Neuronal stem cell (in vitro differentiated cells): ENCODE measurements around the gene GIGYF1.
A peak's percentile ranks its signal among the peaks of the same experiment; 100 is the strongest.

Experiments used
- DNase-seq: peaks from one replicate; pipeline ENCODE4 v3.0.0-alpha.2; 2013; ENCODE audit warnings: low spot score
- H2AFZ ChIP-seq: one replicate; pipeline ENCODE4 v1.6.1; 2013; ENCODE audit warnings: mild to moderate bottlenecking, low read length, inconsistent platforms
- H2AK5ac ChIP-seq: 2 replicates; pipeline ENCODE4 v1.6.1; 2013; ENCODE audit warnings: low read depth, mild to moderate bottlenecking, inconsistent platforms, low read length, moderate library complexity, mixed read lengths
- H2BK120ac ChIP-seq: 2 replicates; pipeline ENCODE4 v1.6.1; 2013; ENCODE audit warnings: low read depth, mild to moderate bottlenecking, inconsistent platforms, low read length, moderate library complexity, mixed read lengths
- H2BK12ac ChIP-seq: one replicate; pipeline ENCODE4 v1.6.1; 2013; ENCODE audit warnings: low read length, inconsistent platforms
- H2BK15ac ChIP-seq: 2 replicates; pipeline ENCODE4 v1.6.1; 2013; ENCODE audit warnings: mild to moderate bottlenecking, low read length, inconsistent platforms, mixed read lengths
- H2BK5ac ChIP-seq: one replicate; pipeline ENCODE4 v1.6.1; 2013; ENCODE audit warnings: inconsistent platforms, mild to moderate bottlenecking, low read length, moderate library complexity
- H3K14ac ChIP-seq: one replicate; pipeline ENCODE4 v1.6.1; 2013; ENCODE audit warnings: low read length, inconsistent platforms
- H3K18ac ChIP-seq: 2 replicates; pipeline ENCODE4 v1.6.1; 2013; ENCODE audit warnings: low read length, inconsistent platforms
- H3K23ac ChIP-seq: 2 replicates; pipeline ENCODE4 v1.6.1; 2013; ENCODE audit warnings: low read depth, mild to moderate bottlenecking, mixed read lengths, low read length, inconsistent platforms; ENCODE audit not compliant: poor library complexity
- H3K27ac ChIP-seq: replicated peaks from 3 replicates; pipeline ENCODE4 v1.5.1; 2013; ENCODE audit warnings: low read length, inconsistent platforms
- H3K27me3 ChIP-seq, 3 experiments: 2 replicates each; pipeline ENCODE4 v1.6.1; 2013; ENCODE audit warnings: low read length in 3 of 3, mild to moderate bottlenecking in 2 of 3, inconsistent platforms in 1 of 3, low read depth in 1 of 3, mixed read lengths in 1 of 3, moderate library complexity in 1 of 3; ENCODE audit not compliant: control insufficient read depth in 3 of 3, insufficient read depth in 3 of 3
- H3K36me3 ChIP-seq, 2 donors: replicated peaks in 1 of 2; 2 replicates each; pipeline ENCODE4 v1.6.1; 2013; ENCODE audit warnings: low read length in 2 of 2; ENCODE audit not compliant: control insufficient read depth in 2 of 2, insufficient read depth in 2 of 2
- H3K4ac ChIP-seq: 2 replicates; pipeline ENCODE4 v1.6.1; 2013; ENCODE audit warnings: inconsistent platforms, mild to moderate bottlenecking, low read length, moderate library complexity
- H3K4me1 ChIP-seq, 2 donors: 1 replicate in 1 of 2; 2 replicates in 1 of 2; pipeline ENCODE4 v1.6.1; 2013; ENCODE audit warnings: low read length in 2 of 2, low read depth in 1 of 2; ENCODE audit not compliant: control insufficient read depth in 2 of 2, insufficient read depth in 1 of 2
- H3K4me2 ChIP-seq: one replicate; pipeline ENCODE4 v1.6.1; 2013; ENCODE audit warnings: mild to moderate bottlenecking, low read length, inconsistent platforms; ENCODE audit not compliant: insufficient read depth, poor library complexity, severe bottlenecking
- H3K4me3 ChIP-seq, 2 donors: 2 replicates each; pipeline ENCODE4 v1.5.1; 2013; ENCODE audit warnings: low read length in 2 of 2, mild to moderate bottlenecking in 2 of 2, inconsistent platforms in 1 of 2, moderate library complexity in 1 of 2
- H3K79me1 ChIP-seq: one replicate; pipeline ENCODE4 v1.6.1; 2013; ENCODE audit warnings: low read depth, mild to moderate bottlenecking, inconsistent platforms, low read length, moderate library complexity
- H3K9ac ChIP-seq: one replicate; pipeline ENCODE4 v1.6.1; 2013; ENCODE audit warnings: mild to moderate bottlenecking, low read depth, low read length, inconsistent platforms; ENCODE audit not compliant: poor library complexity
- H3K9me3 ChIP-seq, 2 donors: replicated peaks in 1 of 2; 2 replicates each; pipeline versions ENCODE3 to v1.6.1; 2013; ENCODE audit warnings: low read length in 2 of 2, mild to moderate bottlenecking in 2 of 2, inconsistent platforms in 1 of 2, low read depth in 1 of 2, mixed read lengths in 1 of 2, moderate library complexity in 1 of 2; ENCODE audit not compliant: control insufficient read depth in 2 of 2, insufficient read depth in 1 of 2
- H4K8ac ChIP-seq: one replicate; pipeline ENCODE4 v1.6.1; 2013; ENCODE audit warnings: low read depth, mild to moderate bottlenecking, inconsistent platforms, low read length, moderate library complexity
- H4K91ac ChIP-seq: one replicate; pipeline ENCODE4 v1.6.1; 2013; ENCODE audit warnings: low read length, low read depth, mild to moderate bottlenecking, inconsistent platforms; ENCODE audit not compliant: poor library complexity
- WGBS, 2 donors: extraction: QIAGEN DNeasy Blood & Tissue Kit; methylation state at CpG; one replicate each; pipeline ENCODE4 v1.1.7; 2013; ENCODE audit warnings: missing lambda C conversion rate in 2 of 2, mixed read lengths in 1 of 2; ENCODE audit not compliant: insufficient read length in 2 of 2, insufficient replicate concordance in 1 of 2; ENCODE audit errors: extremely low coverage in 2 of 2; 5-methylcytosine and 5-hydroxymethylcytosine counted together

GIGYF1 gene

GRCh38 chr7:100706672-100707311 is 12.7 kb upstream of the GIGYF1 start:
- peaks cover 15% of the 10 kb centered on the region for H3K79me1 ChIP-seq
- H3K36me3 ChIP-seq: peaks cover 10 to 24% of the 10 kb centered on the region in 2 donors
- H3K4me2 ChIP-seq: peak overlapping the region; percentile 77
- no peaks in the 10 kb centered on the region for H3K9me3 ChIP-seq
- DNase-seq: no peak
- H3K23ac ChIP-seq: peak overlapping the region; percentile 99
- no peak overlapping the region for H3K27ac ChIP-seq
- H2BK5ac ChIP-seq: no peak overlapping the region
- H2BK120ac ChIP-seq: no peak overlapping the region
- H3K4me1 ChIP-seq: peaks cover 10 to 12% of the 10 kb centered on the region in 2 donors
- H3K9ac ChIP-seq: peak overlapping the region; percentile 99
- no peak overlapping the region for H3K18ac ChIP-seq
- peak overlapping the region; percentile 30 for H4K91ac ChIP-seq
- H4K8ac ChIP-seq: no peak overlapping the region
- peak overlapping the region; percentile 84 to 90 for H3K4me3 ChIP-seq
- WGBS, 2 donors: no CpG with 5 or more reads among the region's 34 CpGs
- no peaks in the 10 kb centered on the region for H3K27me3 ChIP-seq
- no peak overlapping the region for H2BK12ac ChIP-seq
- no peak overlapping the region for H3K4ac ChIP-seq
- H2AFZ ChIP-seq: peak overlapping the region; percentile 91
- peak overlapping the region; percentile 88 for H2AK5ac ChIP-seq
- peak overlapping the region; percentile 8 for H3K14ac ChIP-seq
- H2BK15ac ChIP-seq: no peak overlapping the region

- Histone ChIP-seq H2BK5ac (peak within 1 kb of the TSS; percentile 94), H3K18ac (peak within 1 kb of the TSS; percentile 100), H2BK12ac (peak within 1 kb of the TSS; percentile 73)
Measured at GRCh38 chr7:100705753-100706671, 12.0 kb upstream of the GIGYF1 start, which contains the start of gene POP7. Gene POP7, plus strand, starts transcription at chr7:100706121. Its CDS starts 710 bp downstream, at chr7:100706831.

GRCh38 chr7:100705320-100705752 is 11.3 kb upstream of the GIGYF1 start:
- Histone ChIP-seq H3K79me1 (peaks cover 15% of the 10 kb centered on the region), H3K18ac (peak overlapping the region; percentile 97), H3K4ac (peak overlapping the region; percentile 10), H4K91ac (no peak overlapping the region), H3K14ac (no peak overlapping the region), H3K4me2 (peak overlapping the region; percentile 99), H3K9me3 (no peaks in the 10 kb centered on the region), H3K27me3 (no peaks in the 10 kb centered on the region), H2BK15ac (no peak overlapping the region), H2AK5ac (no peak overlapping the region), H2BK120ac (peak overlapping the region; percentile 73), H3K9ac (peak overlapping the region; percentile 99), H3K36me3 (peaks cover 10 to 24% of the 10 kb centered on the region in 2 donors), H3K4me3 (peak overlapping the region; percentile 84 to 88), H4K8ac (no peak overlapping the region), H3K4me1 (peaks cover 10 to 12% of the 10 kb centered on the region in 2 donors), H3K23ac (peak overlapping the region; percentile 99), H3K27ac (peak overlapping the region; percentile 85), H2BK5ac (peak overlapping the region; percentile 94), H2AFZ (peak overlapping the region; percentile 91), H2BK12ac (peak overlapping the region; percentile 41)
- DNase-seq: peak; percentile 87
- WGBS, 2 donors: no CpG with 5 or more reads among the region's 25 CpGs

More at GRCh38 chr7:100705753-100706671, 12.0 kb upstream of the GIGYF1 start, which contains the start of gene POP7:
- Histone ChIP-seq H2BK120ac (peak within 1 kb of the TSS; percentile 81), H3K9me3 (no peaks in the 10 kb centered on the region), H3K36me3 (peaks cover 10 to 24% of the 10 kb centered on the region in 2 donors), H3K4me1 (peaks cover 10 to 12% of the 10 kb centered on the region in 2 donors), H3K9ac (peak within 1 kb of the TSS; percentile 99), H2AK5ac (peak within 1 kb of the TSS; percentile 88), H3K4me3 (peak within 1 kb of the TSS; percentile 84 to 90), H3K27me3 (no peaks in the 10 kb centered on the region), H3K4ac (peak within 1 kb of the TSS; percentile 89), H2BK15ac (no peak within 1 kb of the TSS), H3K23ac (peak within 1 kb of the TSS; percentile 99), H4K91ac (peak within 1 kb of the TSS; percentile 30), H3K79me1 (peaks cover 15% of the 10 kb centered on the region), H3K27ac (peak within 1 kb of the TSS; percentile 85), H3K4me2 (peak within 1 kb of the TSS; percentile 99), H4K8ac (peak within 1 kb of the TSS; percentile 82), H3K14ac (peak within 1 kb of the TSS; percentile 98), H2AFZ (peak within 1 kb of the TSS; percentile 91)
- no CpG with 5 or more reads among the region's 86 CpGs for WGBS, 2 donors
- peak; percentile 99 for DNase-seq
